Activated CD8-positive, alpha-beta memory T cell treated with anti-CD3 and anti-CD28 coated beads, Interleukin-2, amount 10 ng/mL, durations not matched to agents 7 days and 5 days (primary cell): ENCODE measurements around the gene PHTF1. TPM values are rescaled to one million over a fixed set of nuclear protein-coding genes. Genes with fewer than 3 reads are reported as not detected.

ENCODE experiments used
- total RNA-seq, 2 experiments: library from RNA; stranded (reverse); gene quantifications; one replicate each; pipeline ENCODE4 v1.2.3, GENCODE V29; 2021

The PHTF1 gene
- total RNA-seq, 2 experiments from 2014 or later, result 27.8 to 30.4 TPM

Other genes starting within 250 kb of the PHTF1 start
- 10 to 100 TPM; 23.7 to 24.9 TPM for gene RSBN1, start 53.0 kb upstream of the PHTF1 start, total RNA-seq
- 100 to 1,000 TPM; 112 to 133 TPM for gene PTPN22, start 112.2 kb upstream of the PHTF1 start, total RNA-seq
- 1 to 10 TPM; 1.2 to 2.1 TPM for gene BCL2L15, start 128.1 kb upstream of the PHTF1 start, total RNA-seq
- gene AP4B1, start 145.3 kb upstream of the PHTF1 start, total RNA-seq, result 10 to 100 TPM; 57.3 to 61.8 TPM
- gene DCLRE1B, start 145.8 kb upstream of the PHTF1 start, total RNA-seq, result 10 to 100 TPM; 19.5 to 21.1 TPM
- gene HIPK1, start 169.8 kb upstream of the PHTF1 start, total RNA-seq, result 10 to 100 TPM; 90.4 to 97.9 TPM
- under 1 TPM; 0.26 to 0.29 TPM for gene OLFML3, start 220.0 kb upstream of the PHTF1 start, total RNA-seq